ENCODE data around the gene CYP4F2. TPM values are rescaled to one million over a fixed set of nuclear protein-coding genes. Genes with fewer than 3 reads are reported as not detected.
A peak's percentile ranks its signal among the peaks of the same experiment; 100 is the strongest.
"Not testable (repeated sequence)": the region's sequence is repeated elsewhere in the genome, so short reads cannot be mapped to it uniquely, and the experiment has no call there.

Gene CYP4F2
- total and polyA plus RNA-seq, 7 donors = 0.04 TPM; not detected in 6

- TF ChIP-seq, protein P1, sequence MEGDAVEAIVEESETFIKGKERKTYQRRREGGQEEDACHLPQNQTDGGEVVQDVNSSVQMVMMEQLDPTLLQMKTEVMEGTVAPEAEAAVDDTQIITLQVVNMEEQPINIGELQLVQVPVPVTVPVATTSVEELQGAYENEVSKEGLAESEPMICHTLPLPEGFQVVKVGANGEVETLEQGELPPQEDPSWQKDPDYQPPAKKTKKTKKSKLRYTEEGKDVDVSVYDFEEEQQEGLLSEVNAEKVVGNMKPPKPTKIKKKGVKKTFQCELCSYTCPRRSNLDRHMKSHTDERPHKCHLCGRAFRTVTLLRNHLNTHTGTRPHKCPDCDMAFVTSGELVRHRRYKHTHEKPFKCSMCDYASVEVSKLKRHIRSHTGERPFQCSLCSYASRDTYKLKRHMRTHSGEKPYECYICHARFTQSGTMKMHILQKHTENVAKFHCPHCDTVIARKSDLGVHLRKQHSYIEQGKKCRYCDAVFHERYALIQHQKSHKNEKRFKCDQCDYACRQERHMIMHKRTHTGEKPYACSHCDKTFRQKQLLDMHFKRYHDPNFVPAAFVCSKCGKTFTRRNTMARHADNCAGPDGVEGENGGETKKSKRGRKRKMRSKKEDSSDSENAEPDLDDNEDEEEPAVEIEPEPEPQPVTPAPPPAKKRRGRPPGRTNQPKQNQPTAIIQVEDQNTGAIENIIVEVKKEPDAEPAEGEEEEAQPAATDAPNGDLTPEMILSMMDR (IDR thresholded peaks at IDR 0.05) = no peak
- no peak for DNase-seq
- intact Hi-C loops (cut with DNase I) = no loop called here
- no peaks in the 10 kb centered on the region for H3K4me1 ChIP-seq
- no peak overlapping the region for H3K27ac ChIP-seq
- H3K36me3 ChIP-seq (ENCODE audit: insufficient read depth in 1 of 2, low read depth in 1 of 2) = no peaks in the 10 kb centered on the region
- 66 to 82% (median 71%) methylated on average over 2 of the region's 2 CpGs for WGBS, 3 donors
- H3K27me3 ChIP-seq (ENCODE audit: insufficient read depth in 3 of 3, low read length in 2 of 3) = peaks cover 0 to 7% (median 1%) of the 10 kb centered on the region in 3 donors
- no peak for ATAC-seq
- H3K4me3 ChIP-seq = no peak overlapping the region
- no peaks in the 10 kb centered on the region for H3K9me3 ChIP-seq
Observed at GRCh38 chr19:15936950-15937349, 39.1 kb upstream of the CYP4F2 start.

GRCh38 chr19:15936173-15936572, 38.3 kb upstream of the CYP4F2 start:
- H3K9me3 ChIP-seq = no peaks in the 10 kb centered on the region
- no peaks in the 10 kb centered on the region for H3K36me3 ChIP-seq (ENCODE audit: insufficient read depth in 1 of 2, low read depth in 1 of 2)
- H3K27ac ChIP-seq = no peak overlapping the region
- no peak overlapping the region for H3K4me3 ChIP-seq
- TF ChIP-seq, protein P1 (IDR thresholded peaks at IDR 0.05) = no peak
- intact Hi-C loops (cut with DNase I) = no loop called here
- ATAC-seq (no peak), DNase-seq (no peak)
- WGBS, 3 donors = 72 to 76% (median 74%) methylated on average over 3 of the region's 3 CpGs
- peaks cover 0 to 8% (median 1%) of the 10 kb centered on the region in 3 donors for H3K27me3 ChIP-seq (ENCODE audit: insufficient read depth in 3 of 3, low read length in 2 of 3)
- H3K4me1 ChIP-seq = no peaks in the 10 kb centered on the region

GRCh38 chr19:15935167-15935702, 37.4 kb upstream of the CYP4F2 start:
- Histone ChIP-seq H3K27ac (no peak overlapping the region), H3K4me1 (no peaks in the 10 kb centered on the region), H3K27me3 (ENCODE audit: insufficient read depth in 3 of 3, low read length in 2 of 3) (peaks cover 0 to 18% (median 1%) of the 10 kb centered on the region in 3 donors), H3K36me3 (ENCODE audit: insufficient read depth in 1 of 2, low read depth in 1 of 2) (no peaks in the 10 kb centered on the region), H3K4me3 (no peak overlapping the region), H3K9me3 (no peaks in the 10 kb centered on the region)
- WGBS, 3 donors = 53 to 56% (median 55%) methylated on average over 3 of the region's 3 CpGs
- DNase-seq (no peak), ATAC-seq (no peak)
- intact Hi-C loops (cut with DNase I) = no loop called here
- TF ChIP-seq, protein P1 (IDR thresholded peaks at IDR 0.05) = no peak

GRCh38 chr19:15934332-15935078, 36.6 kb upstream of the CYP4F2 start, which contains the start of gene CYP4F11:
Gene CYP4F11, minus strand, starts transcription at chr19:15934529. Its CDS starts 121 bp downstream, at chr19:15934408.
- peaks cover 0 to 20% (median under 1%) of the 10 kb centered on the region in 3 donors for H3K27me3 ChIP-seq (ENCODE audit: insufficient read depth in 3 of 3, low read length in 2 of 3)
- no peak within 1 kb of the TSS for H3K4me3 ChIP-seq
- WGBS, 3 donors = 23 to 30% (median 28%) methylated on average over 9 to 10 of the region's 10 CpGs
- H3K9me3 ChIP-seq = no peaks in the 10 kb centered on the region
- intact Hi-C loops (cut with DNase I) = no loop called here
- no peak within 1 kb of the TSS for H3K27ac ChIP-seq
- ATAC-seq (peak in 2 of 4 donors; percentile 71 to 79), DNase-seq (peak; percentile 59 to 63)
- TF ChIP-seq, protein P1 (IDR thresholded peaks at IDR 0.05) = no peak
- H3K4me1 ChIP-seq = no peaks in the 10 kb centered on the region
- no peaks in the 10 kb centered on the region for H3K36me3 ChIP-seq (ENCODE audit: insufficient read depth in 1 of 2, low read depth in 1 of 2)

DNA sequence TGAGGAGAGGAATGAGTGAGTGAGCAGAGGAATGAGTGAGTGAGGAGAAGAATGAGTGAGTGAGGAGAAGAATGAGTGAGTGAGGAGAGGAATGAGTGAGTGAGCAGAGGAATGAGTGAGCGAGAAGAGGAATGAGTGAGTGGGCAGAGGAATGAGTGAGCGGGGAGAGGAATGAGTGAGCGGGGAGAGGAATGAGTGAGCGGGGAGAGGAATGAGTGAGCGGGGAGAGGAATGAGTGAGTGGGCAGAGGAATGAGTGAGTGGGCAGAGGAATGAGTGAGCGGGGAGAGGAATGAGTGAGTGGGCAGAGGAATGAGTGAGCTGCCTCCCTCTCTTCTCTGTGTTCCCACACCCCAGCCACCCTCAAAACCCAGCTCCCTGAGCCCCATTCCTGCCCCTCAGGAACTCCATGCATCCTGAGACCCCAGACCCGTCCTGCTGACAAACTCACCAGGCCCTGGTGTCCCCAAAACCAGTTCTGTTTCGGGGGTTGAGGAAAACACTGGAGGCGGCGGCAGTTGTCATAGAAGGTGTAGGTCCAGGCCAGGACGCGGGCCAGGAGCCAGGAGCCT, 36.0 kb upstream of the CYP4F2 start:
- H3K4me1 ChIP-seq; H3K36me3 ChIP-seq (ENCODE audit: insufficient read depth in 1 of 2, low read depth in 1 of 2); H3K9me3 ChIP-seq; H3K4me3 ChIP-seq; ATAC-seq; DNase-seq; H3K27ac ChIP-seq; intact Hi-C loops (cut with DNase I): not testable (repeated sequence)
- 22 to 65% (median 61%) methylated on average over 12 of the region's 12 CpGs for WGBS, 3 donors
- H3K27me3 ChIP-seq (ENCODE audit: insufficient read depth in 3 of 3, low read length in 2 of 3) = peaks cover 0 to 20% (median 0%) of the 10 kb centered on the region in 3 donors

All from psoas muscle (tissue), 8 donors.